HG02981 (cell line): ENCODE data around the gene ETF1.

Experiments
- ATAC-seq: cut with Tn5 transposase; IDR thresholded peaks from one replicate; pipeline ENCODE4 v1.9.1; 2021; ENCODE audit warnings: mild to moderate bottlenecking, moderate library complexity; ENCODE audit not compliant: unreplicated experiment

Gene ETF1

GRCh38 chr5:138542956-138543729 lies at the start of gene ETF1:
Gene ETF1 (minus strand): TSS chr5:138543236. CDS start chr5:138542918, 318 bp downstream.
- peak; percentile 92 for ATAC-seq

- ATAC-seq, result no peak
Measured at GRCh38 chr5:138588013-138588788, 45.2 kb upstream of the ETF1 start.

DNA sequence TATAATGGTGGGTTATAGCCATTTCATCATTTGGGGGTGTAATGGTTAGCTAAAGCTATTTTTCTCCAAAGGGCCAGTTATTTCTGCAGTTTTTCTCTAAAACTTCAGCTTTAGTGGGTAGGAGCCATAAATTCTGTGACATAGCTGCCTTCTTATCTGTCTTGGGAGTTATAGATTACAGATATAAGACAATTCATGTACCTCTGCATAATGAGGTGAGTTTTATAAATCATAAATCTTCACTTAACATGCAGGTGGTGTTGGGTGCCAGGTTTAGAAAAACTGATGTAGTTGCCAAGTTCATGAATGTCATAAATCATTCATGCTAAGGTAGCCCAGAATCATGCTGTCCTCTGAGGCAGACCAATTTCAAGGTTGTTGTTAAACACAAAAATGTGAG lies 42.1 kb upstream of the ETF1 start:
- ATAC-seq, result no peak

- ATAC-seq, result no peak
Measured at GRCh38 chr5:138583984-138584637, 41.1 kb upstream of the ETF1 start.

GRCh38 chr5:138582959-138583358 lies 39.9 kb upstream of the ETF1 start:
- no peak for ATAC-seq

DNA sequence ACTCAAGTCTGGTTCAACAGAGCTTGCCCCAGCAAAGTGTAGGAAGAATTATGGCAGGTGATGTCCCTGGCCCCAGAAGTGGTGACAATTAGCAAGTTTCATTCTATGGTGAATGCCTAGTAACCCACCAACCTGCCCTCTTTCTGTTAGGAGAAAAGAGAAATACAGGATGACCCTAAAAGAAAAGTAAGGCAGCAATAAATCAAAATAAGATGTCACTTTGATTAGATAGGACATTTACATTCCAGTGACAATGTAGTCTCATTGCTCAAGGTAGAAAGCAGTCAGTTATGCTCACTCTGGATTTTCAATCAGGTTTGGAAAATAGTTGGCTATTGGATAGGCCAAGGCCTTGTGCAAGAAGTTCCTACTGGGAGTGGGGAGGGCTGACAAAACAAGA lies 37.7 kb upstream of the ETF1 start:
- ATAC-seq, result no peak

DNA sequence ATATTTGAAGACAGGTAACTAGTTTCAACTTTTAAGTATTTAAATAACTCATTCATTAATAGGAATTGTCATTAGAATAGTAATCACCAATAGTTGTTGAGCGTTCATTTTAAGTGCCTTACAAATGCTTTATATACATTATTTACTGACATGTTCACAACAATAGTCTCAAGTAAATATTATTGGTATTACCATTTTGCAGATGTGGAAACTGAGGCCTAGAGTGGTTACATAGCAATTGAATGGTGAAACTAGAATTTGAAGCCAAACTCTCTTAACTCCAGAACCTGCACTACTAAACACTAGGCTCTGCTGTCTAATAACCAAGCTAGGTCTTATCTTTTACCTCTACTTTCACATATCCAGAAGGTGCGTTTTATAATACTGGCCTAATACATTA lies 37.0 kb upstream of the ETF1 start:
- no peak for ATAC-seq

DNA sequence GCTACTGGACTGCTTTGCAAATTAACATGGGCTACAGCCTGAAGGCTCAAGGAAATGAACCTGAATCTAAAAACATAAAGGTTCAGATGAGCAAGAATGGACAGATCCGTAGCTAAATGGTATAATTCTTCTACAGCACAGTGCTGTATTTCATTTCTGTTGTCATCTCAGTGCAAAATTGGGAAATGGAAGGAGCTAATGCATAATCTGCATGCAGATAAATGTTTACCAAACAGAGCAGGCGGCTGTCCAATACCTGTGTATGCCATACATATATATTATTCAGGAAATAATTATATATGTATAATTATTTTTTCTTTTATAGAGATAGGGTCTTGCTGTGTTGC lies 36.5 kb upstream of the ETF1 start:
- ATAC-seq, result no peak

DNA sequence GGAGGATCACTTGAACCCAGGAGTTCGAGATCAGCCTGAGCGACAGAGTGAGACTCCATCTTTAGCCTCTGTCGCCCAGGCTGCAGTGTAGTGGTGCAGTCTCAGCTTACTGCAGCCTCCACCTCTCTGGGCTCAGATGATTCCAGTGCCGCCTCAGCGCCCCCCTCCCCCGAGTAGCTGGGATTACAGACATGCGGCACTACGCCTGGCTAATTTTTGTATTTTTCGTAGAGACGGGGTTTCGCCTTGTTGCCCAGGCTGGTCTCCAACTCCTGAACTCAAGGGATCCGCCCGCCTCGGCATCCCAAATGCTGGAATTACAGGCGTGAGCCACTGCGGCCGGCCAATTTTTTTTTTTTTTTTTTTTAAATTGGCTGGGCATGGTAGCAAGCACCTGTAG lies 34.4 kb upstream of the ETF1 start:
- no peak for ATAC-seq

GRCh38 chr5:138575194-138576015 lies 32.4 kb upstream of the ETF1 start, which contains the start of gene HSPA9:
Gene HSPA9 (minus strand): TSS chr5:138575401. CDS start chr5:138575318, 83 bp downstream.
- ATAC-seq, result peak; percentile 85

GRCh38 chr5:138574744-138575193 lies 31.7 kb upstream of the ETF1 start:
- ATAC-seq, result no peak

DNA sequence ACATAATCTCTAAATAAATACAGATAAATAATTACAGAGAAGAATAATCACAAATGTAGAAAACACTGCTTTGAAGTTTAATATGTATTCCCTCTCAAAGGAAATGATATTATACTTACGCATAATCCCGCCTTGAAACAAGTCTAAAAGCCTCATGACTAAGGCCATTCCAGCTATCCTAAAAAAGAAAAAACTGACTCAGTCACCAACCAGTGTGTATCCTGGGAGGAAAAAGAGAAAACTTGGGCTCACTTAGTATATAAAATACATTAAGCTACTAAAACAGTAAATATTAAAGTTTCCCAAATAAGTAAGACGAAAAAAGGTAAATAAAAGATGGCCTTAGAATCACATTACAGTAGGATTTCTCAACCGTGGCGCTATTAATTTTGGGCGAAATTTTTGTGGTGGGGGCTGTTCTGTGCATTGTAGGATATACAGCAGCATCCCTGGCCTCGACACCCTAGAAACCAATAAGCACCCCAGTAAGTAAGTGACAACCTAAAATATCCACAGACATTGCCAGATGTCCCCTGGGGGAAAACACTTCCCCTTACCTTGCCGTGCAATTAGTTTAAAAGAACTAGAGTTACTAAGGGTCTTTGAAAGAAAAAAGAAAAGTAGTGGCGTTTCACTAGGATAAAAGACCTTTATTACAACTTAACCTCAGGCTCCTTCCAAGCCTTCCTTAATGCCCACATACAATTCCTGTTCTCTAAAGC lies 31.1 kb upstream of the ETF1 start:
- no peak for ATAC-seq

- no peak for ATAC-seq
Measured at GRCh38 chr5:138573223-138573622, 30.2 kb upstream of the ETF1 start.

DNA sequence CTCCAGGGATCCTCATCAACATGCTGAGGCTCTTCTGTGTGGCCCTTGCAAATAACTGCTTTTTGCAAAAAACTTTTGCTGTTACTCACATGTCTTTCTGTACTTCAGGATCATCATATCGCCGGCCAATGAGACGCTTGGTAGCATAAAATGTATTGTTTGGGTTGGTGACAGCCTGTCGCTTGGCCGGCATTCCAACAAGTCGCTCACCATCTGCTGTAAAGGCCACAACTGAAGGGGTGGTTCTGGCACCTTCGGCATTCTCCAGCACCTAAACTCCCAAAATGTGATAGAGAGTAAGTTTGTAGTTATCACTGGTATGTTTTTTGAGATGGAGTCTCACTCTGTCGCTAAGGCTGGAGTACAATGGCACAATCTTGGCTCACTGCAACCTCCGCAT lies 27.8 kb upstream of the ETF1 start:
- no peak for ATAC-seq

DNA sequence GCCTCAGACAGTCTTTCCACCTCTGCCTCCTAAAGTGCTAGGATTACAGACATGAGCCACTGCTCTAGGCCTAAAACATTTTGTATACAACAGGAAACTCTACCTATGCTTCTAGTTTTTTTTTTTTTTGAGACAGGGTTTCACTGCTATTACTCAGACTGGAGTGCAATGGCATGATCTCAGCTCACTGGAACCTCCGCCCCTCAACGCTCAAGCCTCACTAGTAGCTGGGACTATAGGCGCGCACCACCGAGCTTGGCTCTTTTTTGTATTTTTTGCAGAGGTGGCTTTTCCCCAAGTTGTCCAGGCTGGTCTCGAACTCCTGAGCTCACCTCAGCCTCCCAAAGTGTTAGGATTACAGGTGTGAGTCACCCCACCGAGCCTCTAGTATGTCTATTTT lies 26.7 kb upstream of the ETF1 start:
- ATAC-seq, result no peak

DNA sequence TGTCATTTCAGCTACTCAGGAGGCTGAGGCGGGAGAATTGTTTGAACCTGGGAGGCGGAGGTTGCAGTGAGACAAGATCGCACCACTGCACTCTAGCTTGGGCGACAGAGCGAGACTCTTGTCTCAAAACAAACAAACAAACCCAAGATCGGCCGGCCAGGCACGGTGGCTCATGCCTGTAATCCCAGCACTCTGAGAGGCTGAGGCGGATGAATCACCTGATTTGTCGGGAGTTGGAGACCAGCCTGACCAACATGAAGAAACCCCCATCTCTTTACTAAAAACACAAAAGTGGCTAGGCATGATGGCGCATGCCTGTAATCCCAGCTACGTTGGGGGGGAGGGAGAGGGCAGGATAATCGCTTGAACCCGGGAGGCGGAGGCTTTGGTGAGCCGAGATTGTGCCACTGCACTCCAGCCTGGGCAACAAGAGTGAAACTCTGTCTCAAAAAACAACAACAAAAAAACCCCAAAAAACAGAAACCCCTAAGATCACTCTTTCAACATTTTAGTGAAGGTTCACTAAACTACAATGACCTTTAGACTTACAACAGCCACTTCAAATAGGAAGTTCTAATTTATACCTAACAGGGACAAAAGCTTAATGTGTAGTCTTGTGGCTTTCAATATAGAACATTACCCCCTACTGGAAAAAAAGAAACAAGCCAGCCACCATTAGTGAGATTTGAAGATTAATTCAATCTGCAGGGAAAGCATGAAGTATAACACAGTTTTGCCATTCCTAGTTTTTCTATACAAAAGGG lies 25.2 kb upstream of the ETF1 start:
- no peak for ATAC-seq

DNA sequence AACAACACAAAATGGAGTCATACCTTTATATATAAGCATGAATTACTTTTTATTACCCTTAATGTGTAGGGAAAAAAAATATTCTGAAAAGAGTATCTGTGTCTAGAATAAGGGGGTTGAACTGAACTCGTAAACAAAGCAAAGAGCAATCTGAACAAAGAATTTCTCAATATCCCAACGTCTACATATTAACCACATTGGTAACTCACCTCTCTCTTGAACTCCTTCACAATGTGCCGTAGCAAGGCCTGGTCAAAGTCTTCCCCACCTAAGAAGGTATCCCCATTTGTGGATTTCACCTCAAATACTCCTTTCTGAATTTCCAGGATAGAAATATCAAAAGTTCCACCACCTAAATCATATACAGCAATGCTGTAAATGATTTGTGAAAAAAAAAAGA lies 23.8 kb upstream of the ETF1 start:
- ATAC-seq, result no peak

GRCh38 chr5:138565100-138565821 lies 22.2 kb upstream of the ETF1 start:
- ATAC-seq, result no peak

DNA sequence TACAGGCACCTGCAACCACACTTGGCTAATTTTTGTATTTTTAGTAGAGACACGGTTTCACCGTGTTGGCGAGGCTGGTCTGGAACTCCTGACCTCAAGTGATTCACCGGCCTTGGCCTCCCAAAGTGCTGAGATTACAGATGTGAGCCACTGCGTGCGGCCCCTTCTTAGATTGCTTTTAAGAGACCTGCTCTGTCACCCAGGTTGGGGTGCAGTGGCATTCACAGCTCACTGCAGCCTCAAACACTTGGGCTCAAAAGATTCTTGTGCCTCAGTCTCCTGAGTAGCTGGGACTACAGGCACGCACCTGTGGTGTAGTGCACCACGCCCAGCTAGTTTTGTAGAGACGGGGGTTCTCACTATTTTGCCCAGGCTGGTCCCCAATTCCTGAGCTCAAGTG lies 21.2 kb upstream of the ETF1 start:
- ATAC-seq, result no peak
